HepG2 (cell line): ENCODE measurements around the gene MFAP2. TPM values are rescaled to one million over a fixed set of nuclear protein-coding genes. Genes with fewer than 3 reads are reported as not detected.

Source experiments
- ATAC-seq: fragments of 200-7000 bp; cut with Tn5 transposase; 3 replicates; pipeline ENCODE4 v1.9.1; 2020; ENCODE audit warnings: mild to moderate bottlenecking, moderate library complexity
- BruUV-seq: library from RNA; stranded (reverse); fragments of 400-500 nt; replicated peaks from 2 replicates; lab custom pipeline; 2021; lab: Mats Ljungman, UMichigan
- CTCF ChIA-PET: fragments of 300-600 bp; formaldehyde crosslinking; extraction: SDS; loops from one replicate; lab custom pipeline; 2021; ENCODE audit warnings: low total read pairs, inconsistent platforms, low intra/inter-chr PET ratio; lab: Yijun Ruan, JAX
- POLR2A ChIA-PET: fragments of 350-600 bp; sonication (Branson Sonifier 250); formaldehyde crosslinking; loops from one replicate; lab custom pipeline; 2020; ENCODE audit warnings: antibody characterized with exemption, inconsistent platforms; lab: Yijun Ruan, JAX
- DNase-seq: peaks from one replicate; pipeline ENCODE4 v3.0.0-alpha.2; 2015; ENCODE audit warnings: low spot score
- FAIRE-seq: peaks from 3 replicates; lab custom pipeline; 2011; peaks lifted over from hg19 to GRCh38; lab: Jason Lieb, UNC
- H2AFZ ChIP-seq: one replicate; pipeline ENCODE4 v1.6.1; 2011; ENCODE audit warnings: low read length, inconsistent platforms
- H3K27ac ChIP-seq: fragments of 300-600 bp; 3 replicates; pipeline ENCODE4 v1.8.0; 2011; ENCODE audit warnings: mixed run types, mild to moderate bottlenecking, mixed read lengths, low read length, inconsistent platforms; ENCODE audit not compliant: insufficient read depth; ENCODE audit errors: extremely low read length
- H3K27me3 ChIP-seq, 2 experiments: fragments of 200-600 bp in 1 of 2; 2 replicates in 1 of 2; 3 replicates in 1 of 2; pipeline versions ENCODE4 v1.6.0 to v1.8.0; 2011; ENCODE audit warnings: low read length in 2 of 2, mild to moderate bottlenecking in 2 of 2, moderate library complexity in 2 of 2, inconsistent platforms in 1 of 2; ENCODE audit not compliant: insufficient read depth in 2 of 2, control insufficient read depth in 1 of 2
- H3K36me3 ChIP-seq, 2 experiments: fragments of 200-600 bp in 1 of 2; replicated peaks in 1 of 2; 2 replicates in 1 of 2; 3 replicates in 1 of 2; pipeline versions ENCODE4 v1.5.1 to v1.8.0; 2011; ENCODE audit warnings: low read length in 2 of 2, inconsistent platforms in 1 of 2; ENCODE audit not compliant: insufficient read depth in 2 of 2, control insufficient read depth in 1 of 2
- H3K4me1 ChIP-seq: 2 replicates; pipeline ENCODE4 v1.5.1; 2012; ENCODE audit warnings: low read length, inconsistent platforms; ENCODE audit not compliant: insufficient read depth
- H3K4me2 ChIP-seq: 2 replicates; pipeline ENCODE4 v1.6.0; 2011; ENCODE audit warnings: low read depth, low read length, inconsistent platforms
- H3K4me3 ChIP-seq, 3 experiments: fragments of 200-600 bp in 1 of 3; sonication (generic), shearing (Covaris generic) in 1 of 3; replicated peaks in 1 of 3; 2 replicates each; pipeline ENCODE4 v1.5.1; 2011 to 2016; ENCODE audit warnings: low read length in 3 of 3, inconsistent platforms in 2 of 3, low read depth in 2 of 3, mild to moderate bottlenecking in 2 of 3, control low read depth in 1 of 3, mixed read lengths in 1 of 3; ENCODE audit not compliant: insufficient read depth in 1 of 3
- H3K79me2 ChIP-seq: one replicate; pipeline ENCODE4 v1.6.1; 2011; ENCODE audit warnings: low read length, inconsistent platforms; ENCODE audit not compliant: insufficient read depth
- H3K9ac ChIP-seq: 2 replicates; pipeline ENCODE4 v1.6.0; 2011; ENCODE audit warnings: mild to moderate bottlenecking, low read depth, low read length, inconsistent platforms; ENCODE audit not compliant: insufficient read depth
- H3K9me3 ChIP-seq: 2 replicates; pipeline ENCODE4 v1.5.1; 2012; ENCODE audit warnings: mild to moderate bottlenecking, low read length
- H4K20me1 ChIP-seq: 2 replicates; pipeline ENCODE4 v1.6.0; 2011; ENCODE audit warnings: inconsistent platforms, mild to moderate bottlenecking, low read length, moderate library complexity; ENCODE audit not compliant: insufficient read depth
- CENPX ChIP-seq: sonication (generic); formaldehyde crosslinking; IDR thresholded peaks from 2 replicates; pipeline ENCODE4 v1.9.0; 2021; ENCODE audit warnings: mild to moderate bottlenecking, missing genetic modification reagents, moderate library complexity
- ETS1 ChIP-seq: sonication (generic); formaldehyde crosslinking; IDR thresholded peaks from 2 replicates; pipeline ENCODE4 v1.4.0; 2020; ENCODE audit warnings: missing genetic modification reagents
- FLYWCH1 ChIP-seq: sonication (generic); formaldehyde crosslinking; IDR thresholded peaks from 2 replicates; pipeline ENCODE4 v1.8.1; 2023; ENCODE audit warnings: mild to moderate bottlenecking, missing genetic modification reagents
- KLF16 ChIP-seq, 2 experiments: sonication (generic) in 1 of 2; formaldehyde crosslinking in 1 of 2; IDR thresholded peaks; 2 replicates each; pipeline versions ENCODE4 v1.6.1 to v1.8.0; 2016 to 2023; ENCODE audit warnings: missing genetic modification reagents in 2 of 2, missing compliant biosample characterization in 1 of 2
- MED1 ChIP-seq: sonication (generic); formaldehyde crosslinking; IDR thresholded peaks from 2 replicates; pipeline ENCODE4 v1.4.0; 2020; ENCODE audit warnings: missing genetic modification reagents
- PRDM15 ChIP-seq: sonication (generic); formaldehyde crosslinking; IDR thresholded peaks from 2 replicates; pipeline ENCODE4 v1.4.0; 2020; ENCODE audit warnings: missing genetic modification reagents
- ZBTB25 ChIP-seq: IDR thresholded peaks from 2 replicates; pipeline ENCODE4 v1.6.1; 2018; ENCODE audit warnings: missing genetic modification reagents
- ZNF704 ChIP-seq: sonication (generic); formaldehyde crosslinking; IDR thresholded peaks from 2 replicates; pipeline ENCODE4 v1.8.1; 2023; ENCODE audit warnings: mild to moderate bottlenecking, inconsistent platforms, moderate library complexity, missing genetic modification reagents, borderline replicate concordance
- ZSCAN12 ChIP-seq: sonication (generic); formaldehyde crosslinking; IDR thresholded peaks from 2 replicates; pipeline ENCODE4 v1.9.0; 2021; ENCODE audit warnings: mild to moderate bottlenecking, missing genetic modification reagents
- ZSCAN21 ChIP-seq: sonication (generic); formaldehyde crosslinking; IDR thresholded peaks from 2 replicates; pipeline ENCODE4 v1.8.0; 2022; ENCODE audit warnings: mild to moderate bottlenecking, missing genetic modification reagents, moderate library complexity, borderline replicate concordance
- ZSCAN5A ChIP-seq: sonication (generic); formaldehyde crosslinking; IDR thresholded peaks from 2 replicates; pipeline ENCODE4 v1.8.0; 2022; ENCODE audit warnings: mild to moderate bottlenecking, missing genetic modification reagents, borderline replicate concordance
- ZSCAN9 ChIP-seq: IDR thresholded peaks from 2 replicates; pipeline ENCODE4 v1.6.1; 2016; ENCODE audit warnings: borderline replicate concordance
- WGBS: methylation state at CpG from one replicate; pipeline ENCODE4 v1.1.6; 2017; ENCODE audit warnings: low lambda C conversion rate; 5-methylcytosine and 5-hydroxymethylcytosine counted together
- in situ Hi-C: cut with HindIII; loops from 2 replicates; pipeline ENCODE4 v1.10.0; 2017; ENCODE audit warnings: low pct_unique_long_range_greater_than_20kb; ENCODE audit not compliant: extremely low pct_ligation_motif_present
- intact Hi-C: fragments of 100-400 bp; cut with micrococcal nuclease; formaldehyde crosslinking; loops from one replicate; pipeline ENCODE4 v1.10.0; 2022; ENCODE audit not compliant: unreplicated experiment
- polyA plus RNA-seq, 8 experiments: library from polyadenylated mRNA; depleted of rRNA in 3 of 8; stranded (reverse) in 7 of 8; unstranded in 1 of 8; fragments of >200 nt; fragmentation: Illumina TruSeq in 4 of 8; extraction: Trizol in 4 of 8; gene quantifications; 2 replicates each; pipeline versions ENCODE4 v1.2.1 to v1.2.3, GENCODE V29; 2011 to 2016; ENCODE audit warnings: low read depth in 4 of 8, missing spikeins in 1 of 8, mixed read lengths in 1 of 8; ENCODE audit not compliant: insufficient read depth in 1 of 8
- total RNA-seq, 5 experiments: library from RNA; depleted of rRNA; stranded (reverse); fragments of >200 nt; fragmentation: Illumina TruSeq; extraction: Trizol; gene quantifications; 2 replicates each; pipeline ENCODE4 v1.2.3, GENCODE V29; 2016; ENCODE audit warnings: low read depth in 1 of 5

The MFAP2 gene
- total and polyA plus RNA-seq, 2 of the 13 experiments (the other 11 are each of a cell fraction or from before 2014, with no cell fraction given): 1.1 to 1.4 TPM

- no peak for TF ChIP-seq ZNF704
- no peak for TF ChIP-seq FLYWCH1
- TF ChIP-seq CENPX (CRISPR knock-in tag): no peak
- TF ChIP-seq ZBTB25 (CRISPR knock-in tag): no peak
Observed at GRCh38 chr1:16981269-16981849, 939 bp upstream of the MFAP2 start (continued).

GRCh38 chr1:16979475-16980327 lies 719 bp downstream of the MFAP2 start:
- no peak for FAIRE-seq
- in situ Hi-C loops: no loop called here
- Histone ChIP-seq H3K27ac (no peak overlapping the region), H3K4me3 (peak overlapping the region in 2 of 3 experiments; percentile 34 to 54; a peak in 3 of 6 replicates), H3K36me3 (no peaks in the 10 kb centered on the region), H2AFZ (no peak overlapping the region)
- TF ChIP-seq ZSCAN9 (no peak), ETS1 (CRISPR knock-in tag) (no peak), ZSCAN21 (CRISPR knock-in tag) (no peak), MED1 (CRISPR knock-in tag) (no peak), ZSCAN5A (no peak), KLF16 (CRISPR knock-in tag; IDR thresholded peaks at IDR 0.05) (no peak), ZSCAN12 (CRISPR knock-in tag) (no peak), PRDM15 (CRISPR knock-in tag) (no peak)
- TF ChIP-seq, all 625 proteins: peak for 0
- WGBS: 32% methylated on average over 30 of the region's 44 CpGs
- peak overlapping the region; percentile 36; the same call in 1 of the 2 replicates for H3K4me2 ChIP-seq
- DNase-seq: no peak
- peaks cover 4 to 30% of the 10 kb centered on the region in 2 experiments; a peak in 3 of 5 replicates for H3K27me3 ChIP-seq
- ChIA-PET POLR2A (no interaction called here), CTCF (no interaction called here)
- H3K4me1 ChIP-seq: peaks cover 41% of the 10 kb centered on the region
- H4K20me1 ChIP-seq: no peaks in the 10 kb centered on the region
- no peaks in the 10 kb centered on the region for H3K79me2 ChIP-seq
- H3K9me3 ChIP-seq: no peaks in the 10 kb centered on the region
- no peak for ATAC-seq
- BruUV-seq: no TSS peak
- H3K9ac ChIP-seq: no peak overlapping the region
- intact Hi-C loops: no loop called here
